ENCODE measurements around the gene ABHD17B.
"Not testable (repeated sequence)": the region's sequence is repeated elsewhere in the genome, so short reads cannot be mapped to it uniquely, and the experiment has no call there.

Gene ABHD17B

DNA sequence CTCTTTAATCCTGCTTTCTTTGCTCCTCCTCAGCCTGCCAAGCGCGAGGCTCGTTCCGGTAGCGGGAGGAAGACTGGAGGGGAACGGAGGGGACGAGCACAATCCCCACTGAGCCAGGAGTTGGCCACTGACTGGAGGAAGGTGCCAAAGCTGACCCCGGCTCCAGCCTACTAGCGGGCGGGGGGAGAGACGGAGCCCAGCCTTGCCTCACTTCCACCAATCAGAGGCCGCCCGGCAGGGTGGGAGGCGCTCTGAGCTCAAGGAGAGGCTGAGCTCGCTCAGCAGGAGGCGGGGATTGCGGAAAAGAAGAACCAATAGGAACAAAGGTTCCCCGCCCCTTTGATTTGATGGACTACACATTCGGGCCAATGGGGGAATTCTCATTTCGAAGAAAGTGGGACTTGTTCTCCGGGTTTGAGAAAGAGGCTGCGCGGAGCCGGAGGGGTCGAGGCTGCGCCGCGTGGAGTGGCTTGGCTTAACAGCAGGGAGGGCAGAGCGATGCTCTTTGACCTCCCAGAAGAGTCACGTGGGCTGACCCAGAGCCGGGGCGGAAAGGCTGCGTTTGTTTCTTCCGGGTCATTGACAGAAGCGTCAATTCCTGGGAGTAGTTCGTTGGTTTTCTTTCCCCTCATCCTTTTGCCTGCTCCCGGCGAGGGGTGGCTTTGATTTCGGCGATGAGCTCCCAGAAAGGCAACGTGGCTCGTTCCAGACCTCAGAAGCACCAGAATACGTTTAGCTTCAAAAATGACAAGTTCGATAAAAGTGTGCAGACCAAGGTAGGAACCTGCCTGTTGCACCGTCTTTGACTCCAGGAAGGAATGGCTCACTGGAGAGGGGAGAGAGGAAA, at the start of gene ABHD17B, which contains the start of gene C9orf85:
Gene ABHD17B (minus strand): TSS at position 133 of the 847 bp plus-strand sequence. CDS start 36,113 bp downstream, outside the sequence.
Gene C9orf85 (plus strand): TSS at position 579 of the 847 bp plus-strand sequence. CDS start 96 bp downstream, at position 675.
- DNase-seq (ENCODE audit: low spot score), result peak; percentile 95

GRCh38 chr9:71955300-71955915, 44.4 kb upstream of the ABHD17B start:
- DNase-seq (ENCODE audit: low spot score), result no peak

DNA sequence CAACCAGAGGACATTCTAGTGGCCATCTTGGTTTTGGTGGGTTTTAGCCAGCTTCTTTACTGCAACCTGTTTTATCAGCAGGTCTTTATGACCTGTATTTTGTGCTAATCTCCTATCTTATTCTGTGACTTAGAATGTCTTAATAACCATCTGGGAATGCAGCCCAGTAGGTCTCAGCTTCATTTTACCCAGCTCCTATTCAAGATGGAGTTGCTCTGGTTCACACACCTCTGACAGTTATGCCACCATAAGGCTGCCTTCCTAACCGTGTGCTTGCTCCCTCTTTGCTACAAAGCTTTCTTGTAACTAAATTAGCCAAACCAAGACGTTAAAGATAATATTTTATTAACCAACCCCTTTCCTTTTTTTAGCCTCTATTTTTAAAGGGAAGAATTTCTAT, 43.7 kb upstream of the ABHD17B start:
- DNase-seq (ENCODE audit: low spot score), result not testable (repeated sequence)

- no peak for DNase-seq (ENCODE audit: low spot score)
Measured at GRCh38 chr9:71944754-71945375, 33.9 kb upstream of the ABHD17B start.

GRCh38 chr9:71941998-71942567, 31.1 kb upstream of the ABHD17B start:
- no peak for DNase-seq (ENCODE audit: low spot score)

DNA sequence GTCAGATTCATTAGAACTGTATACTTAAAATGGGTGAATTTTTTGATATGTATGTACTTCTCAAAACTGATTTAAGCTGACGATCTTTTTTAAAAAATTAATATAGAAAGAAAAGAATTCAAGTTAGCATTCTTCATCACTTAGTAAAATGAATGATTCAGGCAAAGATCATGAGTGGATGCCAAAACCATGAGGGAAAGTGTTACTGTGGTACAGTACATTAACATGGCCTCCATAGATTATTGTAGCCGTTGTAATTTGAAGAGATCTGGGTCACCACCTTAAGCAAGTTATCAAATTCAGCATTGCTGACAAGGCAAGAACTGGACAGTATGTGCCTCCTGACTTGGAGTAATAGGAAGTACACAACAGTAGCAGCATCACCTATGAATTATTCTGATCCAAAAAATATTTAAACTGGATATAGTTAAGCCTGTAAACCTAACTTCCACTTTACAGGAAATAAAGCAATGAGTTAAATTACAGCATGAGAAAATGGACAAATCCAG, 30.1 kb upstream of the ABHD17B start:
- no peak for DNase-seq (ENCODE audit: low spot score)

- DNase-seq (ENCODE audit: low spot score), result no peak
Measured at GRCh38 chr9:71937898-71938297, 26.9 kb upstream of the ABHD17B start.

DNA sequence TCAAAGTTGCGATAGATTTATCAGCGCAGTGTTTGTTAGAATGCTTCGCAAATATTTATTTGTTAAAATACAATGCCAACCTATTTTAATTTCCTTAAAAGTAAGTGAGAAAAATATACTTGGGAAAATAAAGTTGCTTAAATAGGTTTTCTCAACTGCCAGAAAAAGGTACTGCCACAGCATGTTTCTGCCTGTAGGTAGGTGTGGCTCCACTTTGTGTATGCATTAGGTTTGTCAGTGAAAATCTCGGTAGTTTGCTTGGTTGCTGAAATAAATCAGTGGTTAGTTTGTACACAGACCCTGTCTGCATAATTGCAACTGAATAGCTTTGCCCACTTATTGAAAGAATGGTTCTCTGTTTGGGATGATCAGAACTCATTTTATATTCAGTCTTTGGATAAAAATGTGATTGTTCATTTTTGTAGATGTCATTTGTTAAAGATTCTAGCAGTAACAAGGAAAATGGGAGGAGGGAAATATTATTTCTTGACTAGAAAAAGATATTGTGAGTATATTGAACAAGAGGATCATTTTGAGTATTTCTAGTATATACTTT, 26.2 kb upstream of the ABHD17B start:
- no peak for DNase-seq (ENCODE audit: low spot score)

GRCh38 chr9:71936066-71936465, 25.1 kb upstream of the ABHD17B start:
- no peak for DNase-seq (ENCODE audit: low spot score)

- DNase-seq (ENCODE audit: low spot score), result no peak
Measured at GRCh38 chr9:71931166-71931565, 20.2 kb upstream of the ABHD17B start.

DNA sequence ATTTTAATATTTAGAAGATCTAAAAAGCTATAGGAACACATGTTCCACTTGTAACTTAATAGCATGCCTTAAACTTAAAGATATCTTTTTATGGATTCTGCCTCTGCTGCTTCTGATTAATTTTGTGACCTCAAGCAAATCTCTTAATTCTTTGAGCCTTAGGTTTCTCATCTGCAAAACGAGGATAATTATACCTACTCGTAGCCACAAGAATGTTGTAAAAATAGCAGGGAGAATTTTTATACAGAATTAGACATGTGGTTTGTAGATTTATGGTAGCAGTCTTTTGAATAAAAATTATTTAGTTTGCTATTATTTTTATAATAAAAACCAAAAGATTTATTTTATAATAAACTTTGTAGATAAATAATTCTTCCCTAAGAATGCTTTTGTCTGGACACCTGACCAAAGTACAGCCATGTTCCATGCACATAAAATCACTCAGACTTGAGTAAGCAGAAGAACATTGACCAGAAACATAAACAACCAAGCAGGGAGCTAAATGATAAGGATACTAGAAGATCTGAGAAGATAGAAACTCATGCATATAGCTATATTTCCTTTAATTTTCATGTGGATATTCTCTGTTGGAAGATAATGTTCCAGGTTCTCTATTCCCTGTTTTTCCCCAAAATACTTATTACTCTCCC, 18.9 kb upstream of the ABHD17B start:
- DNase-seq (ENCODE audit: low spot score), result no peak

DNA sequence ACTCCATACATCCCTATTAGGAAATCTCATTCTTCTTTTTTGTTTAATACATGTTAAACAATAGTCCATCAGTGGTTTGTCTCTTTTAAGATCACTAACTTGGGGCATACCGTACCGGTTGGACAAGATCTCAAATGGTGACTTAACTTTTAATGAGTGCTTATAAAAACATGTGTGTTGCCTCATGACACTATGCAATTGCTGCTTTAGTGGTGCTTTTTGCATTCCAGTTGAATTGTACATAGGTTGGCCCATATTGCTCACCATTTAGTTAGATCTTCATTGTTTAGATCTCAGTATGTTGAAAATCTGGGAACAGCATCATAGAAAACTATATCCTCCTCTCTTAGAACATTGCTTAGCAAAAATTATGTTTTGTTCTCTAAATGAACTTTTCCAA, 18.2 kb upstream of the ABHD17B start:
- DNase-seq (ENCODE audit: low spot score), result no peak

DNA sequence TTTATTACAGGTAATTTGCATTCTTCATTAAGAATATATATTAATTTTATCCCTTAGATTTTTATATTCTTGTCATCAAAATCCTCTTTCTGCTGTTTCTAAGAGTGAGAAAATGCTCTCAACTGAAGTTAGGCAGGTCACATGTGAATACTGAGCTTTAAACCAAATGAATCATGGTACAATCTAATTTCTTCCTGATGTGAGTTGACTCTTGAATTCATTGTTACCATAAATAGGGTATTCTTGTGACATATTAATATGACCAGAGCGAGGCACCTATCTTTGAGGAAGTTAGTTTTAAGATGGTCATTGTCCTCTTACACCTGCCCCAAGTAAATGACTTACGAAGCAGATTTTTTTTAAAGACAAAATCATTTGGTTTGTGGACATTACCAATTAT, 17.8 kb upstream of the ABHD17B start:
- DNase-seq (ENCODE audit: low spot score), result no peak

- no peak for DNase-seq (ENCODE audit: low spot score)
Measured at GRCh38 chr9:71928376-71928775, 17.4 kb upstream of the ABHD17B start.

DNA sequence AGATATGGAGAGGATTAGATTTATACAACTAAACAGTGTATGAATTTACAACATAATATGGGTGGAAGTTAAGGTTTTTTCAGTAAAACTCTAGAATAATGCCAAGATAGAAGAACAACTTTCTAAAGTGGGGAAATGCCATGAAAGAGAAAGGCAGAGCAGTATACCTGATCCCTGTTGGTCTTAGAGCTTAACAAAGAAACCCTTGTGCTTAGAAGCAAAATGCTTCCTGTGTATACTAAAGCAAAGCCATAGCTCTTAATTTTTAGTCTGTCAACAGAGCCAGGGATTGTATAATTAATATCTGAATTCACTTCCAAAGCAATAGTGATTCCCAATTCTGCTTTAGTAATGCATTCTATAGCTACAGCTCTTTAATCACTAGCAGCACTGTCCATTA, 14.8 kb upstream of the ABHD17B start:
- DNase-seq (ENCODE audit: low spot score), result no peak

DNA sequence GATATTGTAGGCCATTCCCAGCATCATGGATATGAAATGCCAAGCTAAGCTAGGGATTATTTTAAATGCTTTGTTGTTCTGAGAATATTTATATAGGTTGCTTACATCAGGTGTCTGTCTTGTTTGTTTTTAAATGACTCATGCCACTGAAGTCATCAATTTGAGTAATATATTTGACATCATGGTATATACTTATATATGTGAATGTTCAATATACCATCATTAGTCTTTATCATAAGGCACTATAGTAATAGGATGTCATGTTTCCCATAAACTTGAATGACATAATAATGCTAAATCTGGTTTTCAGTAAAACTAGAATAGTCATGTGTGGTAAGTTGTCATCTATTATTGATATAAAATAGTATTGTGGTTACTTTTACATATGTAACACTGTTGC, 13.6 kb upstream of the ABHD17B start:
- no peak for DNase-seq (ENCODE audit: low spot score)

- DNase-seq (ENCODE audit: low spot score), result no peak
Measured at GRCh38 chr9:71921190-71921814, 10.3 kb upstream of the ABHD17B start.

- DNase-seq (ENCODE audit: low spot score), result no peak
Measured at GRCh38 chr9:71920456-71921189, 9.6 kb upstream of the ABHD17B start.

- no peak for DNase-seq (ENCODE audit: low spot score)
Measured at GRCh38 chr9:71918419-71918818, 7.4 kb upstream of the ABHD17B start.

DNA sequence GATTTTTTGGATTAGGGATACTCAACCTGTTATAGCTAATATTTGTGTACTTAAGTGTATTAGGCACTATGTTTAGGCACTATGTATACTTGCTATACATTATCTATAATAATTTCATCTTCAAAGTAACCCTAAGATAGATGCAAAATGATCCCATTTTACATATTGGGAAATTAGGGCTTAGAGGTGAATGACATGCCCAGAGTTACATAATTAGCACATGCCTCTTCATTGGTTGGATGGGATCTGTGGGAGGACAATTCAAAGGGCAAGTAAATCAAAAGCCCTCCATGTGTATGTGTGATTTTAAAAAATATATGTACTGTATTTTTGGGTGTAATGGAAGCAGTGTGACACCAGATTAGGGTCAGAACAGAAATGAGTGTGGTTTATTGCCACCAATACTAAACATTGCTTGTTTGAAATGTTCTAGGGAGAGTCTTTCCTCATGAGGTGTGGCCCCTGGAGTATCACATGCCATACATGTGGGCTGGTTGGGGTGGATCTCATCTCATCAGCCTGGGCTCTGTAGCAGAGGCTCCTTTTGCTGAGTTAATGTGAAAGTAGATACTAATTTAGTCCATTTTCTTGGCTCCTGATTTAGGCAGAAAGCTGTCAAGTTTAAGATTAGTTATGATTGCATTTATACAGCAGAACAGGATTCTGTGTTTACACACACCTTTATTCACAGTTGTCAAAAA, 6.0 kb upstream of the ABHD17B start:
- no peak for DNase-seq (ENCODE audit: low spot score)

Data from hepatic stellate cell (primary cell).